ENCODE results near the gene ATOX1. TPM values are rescaled to one million over a fixed set of nuclear protein-coding genes. Genes with fewer than 3 reads are reported as not detected.
"Not testable (repeated sequence)": the region's sequence is repeated elsewhere in the genome, so short reads cannot be mapped to it uniquely, and the experiment has no call there.

The ATOX1 gene
- total RNA-seq, 1 donor from 2014 or later: 91.6 TPM

DNA sequence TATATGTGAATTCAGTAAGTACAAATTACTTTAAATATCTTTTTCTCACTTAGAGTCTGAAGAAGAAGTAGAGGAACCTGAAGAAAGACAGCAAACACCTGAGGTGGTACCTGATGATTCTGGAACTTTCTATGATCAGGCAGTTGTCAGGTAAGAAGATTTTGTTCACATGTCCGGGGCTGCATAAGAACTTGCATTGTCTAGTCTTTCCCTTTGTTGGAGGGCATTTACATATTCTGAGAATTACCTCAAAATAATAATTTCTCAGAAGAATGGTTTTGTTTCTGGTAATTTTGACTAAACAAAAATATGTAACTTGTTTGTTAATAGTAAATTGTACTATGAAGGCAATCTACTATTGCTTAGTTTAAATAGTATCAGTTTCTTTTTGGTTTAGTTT is 37.0 kb upstream of the ATOX1 start:
- TF ChIP-seq CTCF (IDR thresholded peaks at IDR 0.05; ENCODE audit: insufficient read depth, low read length, poor library complexity, severe bottlenecking): no peak

DNA sequence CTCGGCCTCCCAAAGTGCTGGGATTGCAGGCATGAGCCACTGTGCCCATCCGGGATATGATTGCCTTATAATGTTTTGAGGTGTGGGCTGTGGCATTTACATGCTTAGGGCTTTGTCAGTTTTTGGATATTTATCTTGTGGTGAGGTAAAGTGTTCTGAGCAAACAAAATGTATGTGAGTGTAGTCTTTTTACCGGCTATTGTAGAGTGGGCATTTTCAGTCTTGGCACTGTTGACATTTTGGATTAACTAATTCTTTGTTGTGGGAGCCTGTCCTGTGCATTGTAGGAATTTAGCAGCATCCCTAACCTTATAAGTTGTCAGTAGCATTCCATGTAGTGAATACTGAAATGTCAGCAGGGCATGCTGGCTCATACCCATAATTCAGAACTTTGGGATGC is 34.9 kb upstream of the ATOX1 start:
- peaks cover 4% of the 10 kb centered on the region for H3K36me3 ChIP-seq (ENCODE audit: control insufficient read depth, insufficient read depth, low read length)
- no peak for TF ChIP-seq CTCF (IDR thresholded peaks at IDR 0.05; ENCODE audit: insufficient read depth, low read length, poor library complexity, severe bottlenecking)
- no peaks in the 10 kb centered on the region for H3K27me3 ChIP-seq (ENCODE audit: control insufficient read depth, insufficient read depth, low read length)
- no peak for DNase-seq (ENCODE audit: low read depth)
- no peak overlapping the region for H3K4me3 ChIP-seq (ENCODE audit: low read depth, low read length)

More for the DNA sequence above, 37.0 kb upstream of the ATOX1 start:
- peaks cover 4% of the 10 kb centered on the region for H3K36me3 ChIP-seq (ENCODE audit: control insufficient read depth, insufficient read depth, low read length)
- H3K27me3 ChIP-seq (ENCODE audit: control insufficient read depth, insufficient read depth, low read length): no peaks in the 10 kb centered on the region
- no peak for DNase-seq (ENCODE audit: low read depth)
- no peak overlapping the region for H3K4me3 ChIP-seq (ENCODE audit: low read depth, low read length)

GRCh38 chr5:151787817-151788216 is 29.4 kb upstream of the ATOX1 start:
- Histone ChIP-seq H3K36me3 (ENCODE audit: control insufficient read depth, insufficient read depth, low read length) (peaks cover 3% of the 10 kb centered on the region), H3K27me3 (ENCODE audit: control insufficient read depth, insufficient read depth, low read length) (no peaks in the 10 kb centered on the region), H3K4me3 (ENCODE audit: low read depth, low read length) (no peak overlapping the region)
- TF ChIP-seq CTCF (IDR thresholded peaks at IDR 0.05; ENCODE audit: insufficient read depth, low read length, poor library complexity, severe bottlenecking): no peak
- DNase-seq (ENCODE audit: low read depth): no peak

DNA sequence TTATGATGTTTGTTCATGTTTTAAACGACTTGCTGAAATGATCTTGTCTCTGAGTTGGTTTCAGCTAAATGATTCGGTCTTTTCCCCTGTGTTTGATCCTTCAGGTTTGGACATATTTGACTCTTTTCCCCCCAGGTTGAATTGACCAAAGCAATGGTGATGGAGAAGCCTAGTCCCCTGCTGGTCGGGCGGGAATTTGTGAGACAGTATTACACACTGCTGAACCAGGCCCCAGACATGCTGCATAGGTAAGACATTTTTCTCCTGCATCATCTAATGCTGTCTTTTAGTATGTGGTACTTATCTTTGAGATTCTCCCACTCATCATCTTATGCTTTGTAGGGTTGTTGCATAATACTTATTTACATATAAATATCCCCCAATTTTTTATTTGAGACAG is 28.0 kb upstream of the ATOX1 start:
- no peak for DNase-seq (ENCODE audit: low read depth)
- no peak overlapping the region for H3K4me3 ChIP-seq (ENCODE audit: low read depth, low read length)
- H3K36me3 ChIP-seq (ENCODE audit: control insufficient read depth, insufficient read depth, low read length): no peaks in the 10 kb centered on the region
- no peaks in the 10 kb centered on the region for H3K27me3 ChIP-seq (ENCODE audit: control insufficient read depth, insufficient read depth, low read length)
- no peak for TF ChIP-seq CTCF (IDR thresholded peaks at IDR 0.05; ENCODE audit: insufficient read depth, low read length, poor library complexity, severe bottlenecking)

GRCh38 chr5:151784141-151784540 is 25.7 kb upstream of the ATOX1 start:
- H3K36me3 ChIP-seq (ENCODE audit: control insufficient read depth, insufficient read depth, low read length): no peaks in the 10 kb centered on the region
- no peak overlapping the region for H3K4me3 ChIP-seq (ENCODE audit: low read depth, low read length)
- TF ChIP-seq CTCF (IDR thresholded peaks at IDR 0.05; ENCODE audit: insufficient read depth, low read length, poor library complexity, severe bottlenecking): no peak
- H3K27me3 ChIP-seq (ENCODE audit: control insufficient read depth, insufficient read depth, low read length): no peaks in the 10 kb centered on the region
- DNase-seq (ENCODE audit: low read depth): no peak

DNA sequence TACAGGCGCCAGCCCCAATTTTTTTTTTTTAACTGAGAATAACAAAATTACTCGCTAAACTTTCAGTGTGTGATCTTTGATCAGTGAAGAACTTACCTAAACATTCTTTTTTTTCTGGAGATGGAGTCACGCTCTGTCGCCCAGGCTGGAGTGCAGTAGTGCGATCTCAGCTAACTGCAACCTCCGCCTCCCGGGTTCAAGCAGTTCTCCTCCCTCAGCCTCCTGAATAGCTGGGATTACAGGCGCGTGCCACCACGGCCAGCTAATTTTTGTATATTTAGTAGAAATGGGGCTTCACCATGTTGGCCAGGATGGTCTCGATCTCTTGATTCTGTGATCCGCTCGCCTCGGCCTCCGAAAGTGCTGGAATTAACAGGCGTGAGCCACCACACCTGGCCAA is 25.2 kb upstream of the ATOX1 start:
- H3K36me3 ChIP-seq (ENCODE audit: control insufficient read depth, insufficient read depth, low read length); H3K4me3 ChIP-seq (ENCODE audit: low read depth, low read length); DNase-seq (ENCODE audit: low read depth); H3K27me3 ChIP-seq (ENCODE audit: control insufficient read depth, insufficient read depth, low read length): not testable (repeated sequence)
